ENCODE data around the gene ADM2.
"Not testable (repeated sequence)": the region's sequence is repeated elsewhere in the genome, so short reads cannot be mapped to it uniquely, and the experiment has no call there.

Gene ADM2

DNA sequence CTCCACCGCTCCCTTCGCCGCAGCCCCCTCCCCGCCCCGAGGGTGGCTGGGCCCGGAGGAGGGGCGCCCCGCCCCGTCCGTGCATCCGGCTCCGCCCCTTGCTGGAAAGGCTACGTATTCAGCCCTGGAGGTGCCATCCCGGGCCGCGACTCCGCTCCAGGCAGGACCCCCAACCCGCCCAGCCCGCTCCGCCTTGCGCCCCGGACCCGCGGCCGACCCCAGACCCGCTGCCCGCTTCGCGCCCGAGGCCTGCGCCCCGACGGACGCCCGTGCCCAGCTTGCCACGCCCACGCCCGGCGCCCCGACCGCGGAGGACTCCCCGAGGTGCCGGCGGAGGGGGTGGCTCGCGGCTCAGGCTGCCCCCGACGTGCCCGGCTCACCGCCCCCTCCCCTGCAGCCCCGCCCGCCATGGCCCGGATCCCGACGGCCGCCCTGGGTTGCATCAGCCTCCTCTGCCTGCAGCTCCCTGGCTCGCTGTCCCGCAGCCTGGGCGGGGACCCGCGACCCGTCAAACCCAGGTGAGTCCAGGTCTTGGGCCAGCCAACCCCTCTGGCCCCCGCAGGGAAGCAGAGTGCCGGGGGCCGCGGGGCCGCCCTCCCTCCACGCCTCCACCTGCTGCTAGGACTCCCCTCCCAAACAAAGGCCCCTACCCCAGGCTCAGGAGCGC is at the start of gene ADM2:
Gene ADM2, plus strand, starts transcription at position 104 of the 667 bp plus-strand sequence. Its CDS starts 305 bp downstream, at position 409.
- DNase-seq (ENCODE audit: low read depth in 2 of 2) = peak; percentile 55 to 67

- DNase-seq (ENCODE audit: low read depth in 2 of 2) = no peak
Observed at GRCh38 chr22:50432131-50432876, 49.0 kb upstream of the ADM2 start.

DNA sequence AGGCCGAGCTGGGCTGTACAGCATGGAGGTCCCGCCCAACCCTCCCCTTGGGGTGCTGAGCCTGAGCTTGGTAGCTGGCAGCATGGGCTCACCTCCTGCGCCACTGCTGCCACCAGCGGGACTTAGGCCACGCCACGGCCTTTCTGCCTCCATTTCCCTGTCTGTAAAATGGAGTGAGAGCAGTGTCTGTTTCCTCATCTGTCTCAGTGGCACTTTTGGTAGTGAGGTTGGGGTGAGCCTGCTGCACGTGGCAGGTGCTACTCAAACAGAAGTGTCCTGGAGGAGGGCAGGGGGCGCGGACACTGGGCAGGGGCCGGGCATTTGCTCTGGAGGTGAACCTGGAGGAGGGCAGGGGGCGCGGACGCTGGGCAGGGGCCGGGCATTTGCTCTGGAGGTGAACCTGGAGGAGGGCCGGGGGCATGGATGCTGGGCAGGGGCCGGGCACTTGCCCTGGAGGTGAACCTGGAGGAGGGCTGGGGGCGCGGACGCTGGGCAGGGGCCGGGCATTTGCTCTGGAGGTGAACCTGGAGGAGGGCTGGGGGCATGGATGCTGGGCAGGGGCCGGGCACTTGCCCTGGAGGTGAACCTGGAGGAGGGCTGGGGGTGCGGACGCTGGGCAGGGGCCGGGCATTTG is 48.3 kb upstream of the ADM2 start:
- not testable (repeated sequence) for DNase-seq (ENCODE audit: low read depth in 2 of 2)

- DNase-seq (ENCODE audit: low read depth in 2 of 2) = no peak
Observed at GRCh38 chr22:50434849-50435248, 46.5 kb upstream of the ADM2 start.

DNA sequence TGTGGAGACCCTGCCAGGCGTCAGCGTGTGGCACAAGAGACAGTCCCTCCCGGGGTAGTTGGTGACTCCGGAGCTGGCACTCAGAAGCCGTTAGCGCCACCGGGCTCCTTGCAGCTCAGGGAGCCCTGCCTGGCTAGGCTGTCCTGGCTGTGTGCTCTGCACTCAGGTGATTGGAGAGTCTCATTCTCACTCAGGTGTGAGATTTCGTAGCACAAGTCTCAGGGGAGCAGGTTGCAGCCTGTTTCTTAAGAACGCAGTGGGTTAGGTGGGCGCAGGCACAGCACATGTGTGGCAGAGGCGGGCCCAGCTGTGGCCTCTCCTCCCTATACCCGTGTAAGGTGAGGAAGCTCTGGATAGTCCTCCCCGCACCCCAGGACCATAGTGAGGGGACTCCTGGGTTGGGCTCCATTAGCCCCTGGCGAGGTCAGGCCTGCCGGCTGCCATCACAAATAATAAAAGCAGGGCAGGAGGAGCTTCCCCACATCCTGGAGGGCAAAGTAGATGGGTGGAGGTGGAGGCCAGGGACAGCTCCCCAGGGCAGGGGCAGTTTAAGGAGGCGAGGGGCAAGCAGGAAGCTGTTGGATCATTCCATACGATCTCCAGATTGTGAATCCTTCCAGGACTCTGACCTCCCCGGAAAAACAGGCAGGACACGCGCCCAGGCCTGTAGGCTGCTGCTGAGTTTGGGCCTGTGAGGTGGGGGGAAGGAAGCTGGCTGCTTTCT is 45.9 kb upstream of the ADM2 start:
- DNase-seq (ENCODE audit: low read depth in 2 of 2) = no peak

DNA sequence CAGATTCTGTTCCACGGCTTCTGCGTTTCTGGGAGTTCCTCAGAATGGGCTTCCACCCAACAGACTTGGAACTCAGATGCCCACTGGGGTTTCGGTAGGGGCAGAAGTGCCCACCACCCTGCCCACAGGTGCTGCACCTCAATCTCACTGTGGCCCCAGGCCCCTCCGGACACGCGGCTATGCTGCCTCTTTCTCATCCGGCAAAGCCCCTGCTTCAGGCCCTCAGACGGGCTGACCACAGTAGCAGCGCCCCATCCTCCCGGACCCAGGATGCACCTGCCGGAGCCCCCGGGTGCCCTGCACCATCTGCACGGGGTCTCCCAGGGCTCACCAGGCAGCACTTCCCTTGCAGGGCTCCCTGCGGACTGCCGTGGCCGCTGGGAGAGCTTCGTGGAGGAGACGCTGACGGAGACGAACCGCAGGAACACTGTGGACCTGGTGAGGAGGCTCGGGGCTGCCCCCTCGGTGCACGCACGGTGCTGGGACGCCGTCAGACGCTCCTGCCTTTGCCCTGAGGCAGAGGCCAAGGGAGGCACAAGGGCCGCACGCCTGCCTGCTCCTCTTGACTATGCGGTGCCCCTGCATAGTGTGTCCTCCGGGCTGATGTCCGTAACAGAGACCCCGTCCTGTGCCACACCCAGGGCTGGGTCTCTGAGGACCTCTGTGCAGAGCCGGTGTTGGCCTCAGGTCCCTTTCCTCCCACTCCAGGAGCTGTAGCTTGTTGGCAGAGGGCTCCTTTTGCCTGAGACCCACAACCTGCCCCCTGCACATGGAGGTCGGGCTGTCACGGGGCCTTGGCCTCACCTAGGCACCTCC is 45.1 kb upstream of the ADM2 start:
- DNase-seq (ENCODE audit: low read depth in 2 of 2) = no peak

DNA sequence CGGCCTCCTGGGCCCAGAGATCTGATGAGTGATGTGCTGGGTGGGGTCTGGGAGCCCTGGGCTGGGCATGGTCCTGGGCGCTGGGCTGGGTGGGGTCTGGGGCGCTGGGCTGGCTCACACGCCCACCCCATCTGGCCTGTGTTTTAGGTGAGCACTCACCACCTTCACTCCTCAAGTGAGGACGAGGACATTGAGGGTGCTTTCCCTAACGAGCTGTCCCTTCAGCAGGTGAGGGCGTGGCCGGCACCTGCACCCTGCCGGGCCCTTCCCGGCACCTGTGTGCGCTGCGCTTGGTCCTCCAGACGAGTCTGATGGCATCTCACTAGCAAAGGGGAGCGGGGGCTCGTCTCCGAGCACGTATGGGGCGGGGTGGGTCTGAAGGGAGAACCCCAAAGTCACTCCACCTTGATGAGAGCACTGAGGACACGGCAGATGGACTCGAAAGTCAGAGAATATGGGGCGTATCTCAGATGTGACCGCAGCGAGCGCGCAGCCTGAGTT is 44.5 kb upstream of the ADM2 start:
- DNase-seq (ENCODE audit: low read depth in 2 of 2) = no peak

- DNase-seq (ENCODE audit: low read depth in 2 of 2) = no peak
Observed at GRCh38 chr22:50437511-50438304, 43.6 kb upstream of the ADM2 start.

DNA sequence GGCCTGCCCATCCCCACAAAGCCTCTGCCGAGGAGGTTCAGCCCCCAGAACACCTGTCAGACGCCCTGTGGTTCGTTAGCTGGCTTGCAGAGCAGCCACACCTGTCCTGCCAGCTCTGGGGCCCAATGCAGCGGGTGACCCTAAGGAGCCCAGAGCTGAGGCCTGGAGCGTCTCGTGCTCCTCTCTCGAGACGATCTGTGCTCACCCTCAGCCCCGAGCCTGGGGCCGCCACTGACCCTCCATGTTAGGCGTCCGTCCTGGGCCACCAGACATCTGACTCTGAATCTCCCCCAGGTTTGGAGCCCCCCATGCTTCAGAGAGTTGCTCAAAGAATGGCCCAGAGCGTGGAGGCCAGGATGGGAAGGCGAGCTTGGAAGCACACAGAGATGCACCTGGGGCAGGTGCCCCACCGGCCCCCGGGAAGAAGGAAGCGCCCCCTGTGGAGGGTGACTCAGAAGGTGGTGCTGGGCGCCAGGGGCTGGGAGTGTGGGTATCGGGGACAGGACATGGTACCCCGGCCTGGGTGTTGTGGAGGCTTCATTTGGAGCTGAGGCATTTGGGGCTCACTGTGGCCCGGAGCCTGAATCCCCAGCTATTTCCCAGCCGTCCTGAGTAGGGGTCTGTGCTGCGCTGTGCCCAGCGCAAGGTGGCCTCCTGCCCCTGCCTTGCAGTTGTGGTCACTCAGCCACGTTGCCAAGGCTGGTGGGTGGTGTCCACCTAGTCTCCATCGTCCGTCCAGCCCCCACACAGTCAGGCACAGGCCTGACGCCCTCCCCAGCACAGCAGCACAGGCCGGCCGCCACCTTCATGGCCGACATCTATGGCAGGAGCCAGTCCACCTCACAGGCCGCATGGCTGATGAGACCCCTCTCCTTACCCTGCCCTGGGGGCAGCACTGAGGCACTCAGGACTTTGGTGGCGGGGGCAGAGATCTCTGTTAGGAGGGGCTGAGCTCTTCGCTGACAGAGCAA is 42.8 kb upstream of the ADM2 start:
- no peak for DNase-seq (ENCODE audit: low read depth in 2 of 2)

DNA sequence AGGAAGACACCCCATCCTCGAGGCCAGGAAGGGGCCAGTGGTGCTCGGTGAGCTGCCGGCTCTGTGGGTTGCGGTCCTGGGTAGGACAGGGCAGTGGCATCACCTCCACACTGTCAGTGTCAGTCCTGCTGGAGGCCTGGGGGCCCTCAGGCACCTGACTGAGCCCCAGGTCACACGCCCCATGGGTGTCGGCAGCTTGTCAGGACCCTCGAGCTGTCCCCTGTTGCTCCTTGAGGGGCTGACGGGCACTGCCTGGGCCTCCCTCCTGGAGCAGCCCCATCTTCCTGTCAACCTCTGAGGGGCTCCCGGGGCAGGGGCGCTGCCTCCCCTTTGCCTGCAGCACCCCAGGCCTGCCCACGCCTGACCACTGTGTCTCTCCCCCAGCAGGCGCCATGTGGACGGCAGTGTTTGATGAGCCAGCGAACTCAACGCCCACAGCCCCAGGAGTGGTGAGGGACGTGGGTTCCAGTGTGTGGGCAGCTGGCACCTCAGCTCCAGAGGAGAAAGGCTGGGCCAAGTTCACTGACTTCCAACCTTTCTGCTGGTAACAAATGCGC is 42.0 kb upstream of the ADM2 start:
- no peak for DNase-seq (ENCODE audit: low read depth in 2 of 2)

DNA sequence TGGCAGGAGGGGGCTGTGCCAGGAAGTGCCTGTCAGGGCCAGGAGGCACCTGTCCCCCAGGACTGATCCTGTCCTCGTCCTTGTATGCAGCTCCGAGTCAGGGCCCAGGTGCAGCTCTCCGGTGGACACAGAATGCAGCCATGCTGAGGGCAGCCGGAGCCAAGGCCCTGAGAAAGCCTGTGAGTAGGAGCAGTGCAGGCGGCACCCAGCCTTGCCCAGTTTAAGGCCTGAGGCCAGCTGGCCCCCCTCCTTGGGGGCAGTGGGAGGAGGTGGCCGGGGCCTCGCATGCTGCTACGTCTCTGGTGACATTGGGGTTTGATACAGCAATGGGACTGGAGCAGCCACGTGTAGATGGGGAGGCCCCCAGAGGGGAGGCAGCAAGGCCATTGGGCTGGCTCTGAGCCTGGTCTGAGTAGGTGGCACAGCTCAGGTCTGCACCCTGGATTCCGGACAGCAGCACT is 41.4 kb upstream of the ADM2 start:
- no peak for DNase-seq (ENCODE audit: low read depth in 2 of 2)

- DNase-seq (ENCODE audit: low read depth in 2 of 2) = no peak
Observed at GRCh38 chr22:50440544-50441249, 40.6 kb upstream of the ADM2 start.

DNA sequence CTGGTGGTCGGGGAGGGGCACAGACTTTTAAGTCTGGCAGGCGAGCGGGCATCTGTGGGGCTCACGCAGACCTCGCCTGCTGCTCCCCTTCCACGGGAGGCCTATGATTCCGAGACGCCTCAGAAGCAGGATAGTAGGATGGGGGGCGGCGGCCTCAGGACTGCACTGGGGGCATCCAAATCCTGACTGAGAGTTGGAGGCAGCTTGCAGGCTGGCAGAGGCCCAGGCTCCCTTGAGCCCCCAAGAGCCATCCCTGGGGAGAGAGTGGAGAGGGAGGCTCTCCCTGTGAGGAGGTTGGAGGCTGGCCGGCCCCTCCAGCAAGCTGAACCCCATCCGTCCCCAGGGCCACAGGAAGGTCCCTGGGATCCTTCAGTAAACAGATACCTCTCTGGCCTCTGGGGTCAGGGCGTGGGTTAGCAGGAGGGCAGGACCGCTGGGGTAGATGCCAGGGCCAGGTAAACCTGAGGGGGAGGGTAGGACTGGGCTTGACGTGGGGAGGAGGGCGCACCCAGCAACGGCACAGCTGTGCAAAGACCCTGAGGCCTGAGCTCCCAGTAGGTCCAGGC is 39.8 kb upstream of the ADM2 start:
- DNase-seq (ENCODE audit: low read depth in 2 of 2) = no peak

DNA sequence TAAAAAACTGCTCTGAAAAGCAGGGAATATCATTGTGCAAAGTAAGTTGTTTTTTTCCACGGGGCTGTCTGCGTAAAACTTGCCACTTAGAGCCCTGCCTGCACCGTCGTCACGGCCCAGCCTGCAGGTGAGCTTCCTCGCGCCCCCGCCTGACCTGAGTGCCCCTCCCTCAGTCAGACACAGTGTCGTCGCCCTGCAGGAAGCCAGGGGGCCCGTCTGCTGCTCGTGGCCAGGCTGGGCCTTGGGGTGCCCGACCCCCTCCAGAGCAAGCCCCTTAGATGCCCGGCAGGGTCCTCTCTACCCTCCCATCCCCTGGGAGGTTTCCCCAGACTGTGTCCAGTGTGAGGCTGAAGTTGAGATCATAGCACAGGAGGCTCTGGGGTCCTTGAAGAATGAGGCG is 38.1 kb upstream of the ADM2 start:
- DNase-seq (ENCODE audit: low read depth in 2 of 2) = no peak

DNA sequence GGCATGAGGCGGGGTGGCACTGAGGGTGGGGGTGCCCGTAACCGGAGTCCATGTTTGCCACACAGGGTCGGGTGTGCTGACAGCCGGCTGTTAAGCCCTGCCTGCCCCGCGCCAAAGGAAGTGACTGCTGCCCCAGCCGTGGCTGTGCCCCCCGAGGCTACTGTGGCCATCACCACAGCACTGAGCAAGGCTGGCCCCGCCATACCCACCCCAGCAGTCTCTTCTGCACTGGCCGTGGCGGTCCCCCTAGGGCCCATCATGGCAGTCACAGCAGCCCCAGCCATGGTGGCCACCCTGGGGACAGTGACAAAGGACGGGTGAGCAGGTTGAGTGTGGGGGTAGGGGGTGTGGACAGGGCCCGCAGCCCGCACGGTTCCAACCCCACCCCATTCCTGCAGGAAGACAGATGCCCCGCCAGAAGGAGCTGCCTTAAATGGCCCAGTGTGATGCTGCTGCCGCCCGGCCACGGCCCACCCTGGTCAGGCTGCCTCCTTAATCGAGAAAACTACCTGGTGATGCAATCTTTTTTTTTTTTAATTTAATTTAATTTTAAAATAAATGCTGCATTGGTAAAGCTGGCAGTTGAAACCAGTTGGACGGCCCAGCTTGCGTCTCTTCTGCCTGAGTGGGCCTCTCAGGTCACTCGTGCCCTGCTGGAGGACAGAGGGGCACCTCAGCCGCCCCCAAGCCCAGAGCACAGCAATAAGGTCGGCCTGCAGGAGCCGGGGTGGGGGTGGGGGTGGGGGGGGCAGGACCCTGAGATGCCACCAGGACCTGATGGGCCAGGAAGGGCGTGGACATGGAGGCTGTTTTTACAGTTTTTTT is 37.3 kb upstream of the ADM2 start:
- DNase-seq (ENCODE audit: low read depth in 2 of 2) = no peak

- no peak for DNase-seq (ENCODE audit: low read depth in 2 of 2)
Observed at GRCh38 chr22:50444663-50445062, 36.7 kb upstream of the ADM2 start.
